IMR-90 (cell line): ENCODE data around the gene LINC01488. TPM values are rescaled to one million over a fixed set of nuclear protein-coding genes. Genes with fewer than 3 reads are reported as not detected.

Experiments used
- ATAC-seq: fragments of 200-7000 bp; cut with Tn5 transposase; 2 replicates; pipeline ENCODE4 v1.9.1; 2020; ENCODE audit warnings: low read depth, mild to moderate bottlenecking, moderate library complexity
- BruUV-seq: library from RNA; stranded (reverse); fragments of 400-500 nt; replicated peaks from 2 replicates; lab custom pipeline; 2021; lab: Mats Ljungman, UMichigan
- CTCF ChIA-PET: fragments of 300-600 bp; formaldehyde crosslinking; extraction: SDS; loops from one replicate; lab custom pipeline; 2021; ENCODE audit warnings: antibody characterized with exemption; lab: Yijun Ruan, JAX
- POLR2A ChIA-PET: fragments of 300-600 bp; sonication (Branson Sonifier 250); formaldehyde crosslinking; loops from one replicate; lab custom pipeline; 2022; ENCODE audit warnings: antibody characterized with exemption; ENCODE audit not compliant: unreplicated experiment; lab: Charles Lee
- DNase-seq: peaks from one replicate; pipeline ENCODE4 v3.0.0; 2013
- H2AFZ ChIP-seq: replicated peaks from 2 replicates; pipeline ENCODE3; 2013; ENCODE audit warnings: low read length, mild to moderate bottlenecking; ENCODE audit not compliant: poor library complexity
- H2AK5ac ChIP-seq: 2 replicates; pipeline ENCODE4 v1.6.1; 2013; ENCODE audit warnings: low read depth, low read length, inconsistent platforms
- H2AK9ac ChIP-seq: replicated peaks from 2 replicates; pipeline ENCODE3; 2013; ENCODE audit warnings: mild to moderate bottlenecking, low read depth, low read length, moderate library complexity; ENCODE audit not compliant: poor library complexity
- H2BK120ac ChIP-seq: 2 replicates; pipeline ENCODE4 v1.6.1; 2013; ENCODE audit warnings: low read depth, low read length, inconsistent platforms
- H2BK15ac ChIP-seq: 3 replicates; pipeline ENCODE4 v1.6.1; 2013; ENCODE audit warnings: low read depth, low read length, inconsistent platforms
- H2BK20ac ChIP-seq: 2 replicates; pipeline ENCODE4 v1.6.1; 2013; ENCODE audit warnings: low read depth, mild to moderate bottlenecking, inconsistent platforms, low read length, moderate library complexity
- H2BK5ac ChIP-seq: 2 replicates; pipeline ENCODE4 v1.6.1; 2013; ENCODE audit warnings: mild to moderate bottlenecking, low read depth, low read length, inconsistent platforms; ENCODE audit not compliant: poor library complexity, severe bottlenecking
- H3K14ac ChIP-seq: replicated peaks from 2 replicates; pipeline ENCODE4 v1.6.1; 2013; ENCODE audit warnings: low read depth, low read length, inconsistent platforms
- H3K18ac ChIP-seq: 2 replicates; pipeline ENCODE4 v1.6.1; 2013; ENCODE audit warnings: low read depth, low read length, control low read depth
- H3K23ac ChIP-seq: 2 replicates; pipeline ENCODE4 v1.6.1; 2013; ENCODE audit warnings: low read depth, low read length, inconsistent platforms
- H3K27ac ChIP-seq: 2 replicates; pipeline ENCODE4 v1.5.1; 2013; ENCODE audit warnings: mild to moderate bottlenecking, control low read depth, low read length; ENCODE audit not compliant: insufficient read depth
- H3K27me3 ChIP-seq: 2 replicates; pipeline ENCODE4 v1.6.1; 2013; ENCODE audit warnings: low read length; ENCODE audit not compliant: control insufficient read depth, insufficient read depth
- H3K36me3 ChIP-seq: 2 replicates; pipeline ENCODE4 v1.6.1; 2013; ENCODE audit warnings: low read length, mixed read lengths; ENCODE audit not compliant: control insufficient read depth, insufficient read depth
- H3K4ac ChIP-seq: 2 replicates; pipeline ENCODE4 v1.6.1; 2013; ENCODE audit warnings: low read depth, low read length, inconsistent platforms
- H3K4me1 ChIP-seq: 2 replicates; pipeline ENCODE4 v1.6.1; 2013; ENCODE audit warnings: low read length, mixed read lengths; ENCODE audit not compliant: control insufficient read depth, insufficient read depth
- H3K4me2 ChIP-seq: 2 replicates; pipeline ENCODE4 v1.6.1; 2013; ENCODE audit warnings: low read depth, mild to moderate bottlenecking, control low read depth, low read length, moderate library complexity
- H3K4me3 ChIP-seq: 2 replicates; pipeline ENCODE4 v1.5.1; 2013; ENCODE audit warnings: low read depth, mild to moderate bottlenecking, control low read depth, low read length, moderate library complexity; ENCODE audit not compliant: insufficient read depth
- H3K56ac ChIP-seq: 2 replicates; pipeline ENCODE4 v1.6.1; 2013; ENCODE audit warnings: low read length, inconsistent platforms; ENCODE audit not compliant: insufficient read depth; ENCODE audit errors: extremely low read depth
- H3K79me1 ChIP-seq, 2 experiments: 2 replicates each; pipeline ENCODE4 v1.6.1; 2013; ENCODE audit warnings: low read length in 2 of 2, inconsistent platforms in 1 of 2, low read depth in 1 of 2
- H3K9ac ChIP-seq: 2 replicates; pipeline ENCODE4 v1.6.1; 2013; ENCODE audit warnings: low read depth, low read length, control low read depth
- H3K9me1 ChIP-seq: 2 replicates; pipeline ENCODE4 v1.6.1; 2013; ENCODE audit warnings: low read length, inconsistent platforms; ENCODE audit not compliant: insufficient read depth
- H3K9me3 ChIP-seq: 2 replicates; pipeline ENCODE4 v1.6.1; 2013; ENCODE audit warnings: low read length; ENCODE audit not compliant: control insufficient read depth, insufficient read depth
- H4K20me1 ChIP-seq: 2 replicates; pipeline ENCODE4 v1.6.1; 2013; ENCODE audit warnings: low read length, inconsistent platforms; ENCODE audit not compliant: insufficient read depth
- H4K5ac ChIP-seq: 2 replicates; pipeline ENCODE4 v1.6.1; 2013; ENCODE audit warnings: mild to moderate bottlenecking, low read depth, low read length, control low read depth
- H4K8ac ChIP-seq, 2 experiments: 2 replicates each; pipeline ENCODE4 v1.6.1; 2013; ENCODE audit warnings: low read depth in 2 of 2, low read length in 2 of 2, control low read depth in 1 of 2, inconsistent platforms in 1 of 2
- H4K91ac ChIP-seq: 2 replicates; pipeline ENCODE4 v1.6.1; 2013; ENCODE audit warnings: low read depth, low read length, inconsistent platforms; ENCODE audit not compliant: insufficient read depth
- CHD1 ChIP-seq: IDR thresholded peaks from 2 replicates; pipeline ENCODE4 v1.6.1; 2012; ENCODE audit warnings: low read depth, low read length, improper control_type of control experiment
- CTCF ChIP-seq: conservative IDR thresholded peaks from 2 replicates; pipeline ENCODE4 v1.5.1; 2012; ENCODE audit warnings: mild to moderate bottlenecking, low read depth, low read length, improper control_type of control experiment
- FOS ChIP-seq: fragments of 150-350 bp; IDR thresholded peaks from 2 replicates; pipeline ENCODE4 v1.6.1; 2016; ENCODE audit warnings: low read depth, low read length
- MXI1 ChIP-seq: IDR thresholded peaks from 2 replicates; pipeline ENCODE4 v1.6.1; 2012; ENCODE audit warnings: low read depth, mild to moderate bottlenecking, low read length, moderate library complexity, borderline replicate concordance
- NFE2L2 ChIP-seq: fragments of 150-350 bp; IDR thresholded peaks from 2 replicates; pipeline ENCODE4 v1.6.1; 2016; ENCODE audit warnings: low read depth, mild to moderate bottlenecking, low read length
- POLR2A ChIP-seq: IDR thresholded peaks from 2 replicates; pipeline ENCODE4 v1.6.1; 2012; ENCODE audit warnings: mild to moderate bottlenecking, low read depth, low read length
- RAD21 ChIP-seq: IDR thresholded peaks from 2 replicates; pipeline ENCODE4 v1.6.1; 2012; ENCODE audit warnings: low read length, improper control_type of control experiment
- RCOR1 ChIP-seq: IDR thresholded peaks from 2 replicates; pipeline ENCODE4 v1.6.1; 2012; ENCODE audit warnings: mild to moderate bottlenecking, low read length, improper control_type of control experiment; ENCODE audit not compliant: insufficient replicate concordance
- RFX5 ChIP-seq: IDR thresholded peaks from 2 replicates; pipeline ENCODE4 v1.8.0; 2012; ENCODE audit warnings: low read depth, mild to moderate bottlenecking, low read length, moderate library complexity
- SMC3 ChIP-seq: fragments of 150-350 bp; IDR thresholded peaks from 2 replicates; pipeline ENCODE4 v1.6.1; 2016; ENCODE audit warnings: low read depth, mild to moderate bottlenecking, antibody characterized with exemption, low read length, moderate library complexity
- USF2 ChIP-seq: fragments of 150-350 bp; IDR thresholded peaks from 2 replicates; pipeline ENCODE4 v1.6.1; 2017; ENCODE audit warnings: mild to moderate bottlenecking, antibody characterized with exemption, low read length, low read depth
- WGBS, 2 experiments: methylation state at CpG; one replicate each; pipeline versions ENCODE4 v1.1.5 to v1.1.7; 2013; ENCODE audit warnings: missing lambda C conversion rate in 2 of 2; ENCODE audit not compliant: insufficient read length in 1 of 2; ENCODE audit errors: extremely low coverage in 2 of 2; 5-methylcytosine and 5-hydroxymethylcytosine counted together
- dilution Hi-C: fragments of 300-500 bp; cut with HindIII; formaldehyde crosslinking; loops from one replicate; pipeline ENCODE4 v1.14.3; 2018; ENCODE audit warnings: low sequenced_read_pairs; ENCODE audit not compliant: unreplicated experiment
- in situ Hi-C: fragments of 300-500 bp; cut with MboI; formaldehyde crosslinking; loops from 3 replicates; pipeline ENCODE4 v1.14.3; 2019; ENCODE audit warnings: low sequenced_read_pairs, inconsistent platforms, mixed read lengths
- intact Hi-C: fragments of 100-400 bp; cut with micrococcal nuclease; formaldehyde crosslinking; loops from 2 replicates; pipeline ENCODE4 v1.10.0; 2022
- polyA plus RNA-seq, 3 experiments: library from polyadenylated mRNA; depleted of rRNA; stranded (reverse); fragments of >200 nt; gene quantifications; 2 replicates each; pipeline ENCODE4 v1.2.3, GENCODE V29; 2012; ENCODE audit warnings: low replicate concordance in 1 of 3
- total RNA-seq: library from RNA; depleted of rRNA; stranded (reverse); fragments of >200 nt; gene quantifications from 2 replicates; pipeline ENCODE4 v1.2.3, GENCODE V29; 2012

Gene LINC01488
- total and polyA plus RNA-seq, 2 of the 4 experiments (the other 2 are of a cell fraction), result not detected

DNA sequence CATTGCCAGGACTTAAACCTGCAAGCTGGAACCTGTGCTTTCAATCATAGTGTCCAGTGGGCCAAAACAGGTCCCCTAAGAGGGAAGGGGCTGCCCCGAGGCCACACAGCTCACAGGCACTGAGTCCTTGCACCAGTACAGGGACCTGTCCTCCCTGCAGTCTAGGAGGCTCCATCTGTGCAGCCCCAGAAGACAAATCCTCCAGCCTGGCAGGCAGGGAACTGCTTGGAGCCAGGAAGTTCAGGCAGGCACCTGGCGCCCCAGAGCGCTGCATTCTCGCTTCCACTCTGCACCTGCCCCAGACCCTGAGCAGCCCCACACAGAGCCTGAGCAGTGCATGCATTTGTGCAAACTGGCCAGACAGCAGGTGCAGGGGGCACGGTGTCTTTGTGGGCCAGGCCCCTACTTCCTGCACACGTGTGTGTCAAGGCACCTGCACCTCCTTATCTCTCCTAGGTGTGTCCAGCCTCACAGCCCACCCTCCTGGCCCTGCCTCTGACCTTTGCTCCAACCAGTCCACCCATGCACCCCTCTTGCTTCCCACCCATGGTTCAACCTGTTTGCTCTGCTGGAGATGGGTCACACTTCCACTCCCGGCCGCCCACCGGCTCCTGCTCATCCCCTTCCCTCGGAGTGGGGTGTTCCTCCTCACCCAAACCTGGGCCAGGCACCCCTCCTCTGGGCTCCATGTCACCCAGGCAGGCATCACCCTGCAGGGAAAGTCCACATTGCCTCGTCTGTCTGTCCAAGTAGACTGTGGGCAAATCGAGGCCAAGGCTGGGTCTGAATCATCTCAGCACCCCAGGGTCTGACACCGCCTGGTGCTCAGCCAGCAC is 19.0 kb downstream of the LINC01488 start (continued):
- no peak for TF ChIP-seq USF2

DNA sequence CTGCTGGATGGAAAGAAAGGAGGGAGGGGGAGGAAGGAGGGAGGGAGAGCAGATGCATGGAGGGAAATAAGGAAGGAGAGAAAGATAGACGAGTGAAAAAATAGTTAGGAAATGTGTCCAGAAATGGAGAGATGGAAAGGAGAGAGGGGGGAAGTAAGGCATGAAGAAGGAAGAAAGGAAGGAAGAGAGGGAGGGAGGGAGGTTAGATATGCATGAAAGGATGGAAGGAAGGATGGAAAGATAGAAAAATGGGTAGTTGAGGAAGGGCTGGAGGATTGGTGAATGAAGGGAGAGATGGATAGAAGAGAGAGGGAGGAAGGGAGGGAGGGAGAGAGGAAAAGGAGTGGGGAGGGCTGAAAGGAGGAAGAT is 19.6 kb downstream of the LINC01488 start:
- Histone ChIP-seq H3K79me1 (peaks cover 0 to 10% of the 10 kb centered on the region in 2 experiments; a peak in 1 of 4 replicates), H3K27ac (no peak overlapping the region), H2AFZ (no peak overlapping the region), H2BK120ac (no peak overlapping the region), H3K56ac (no peak overlapping the region), H3K36me3 (no peaks in the 10 kb centered on the region), H2AK9ac (no peak overlapping the region), H3K9me3 (peaks cover 2% of the 10 kb centered on the region; the same call in 1 of the 2 replicates), H4K5ac (no peak overlapping the region), H3K14ac (no peak overlapping the region), H3K4ac (no peak overlapping the region), H3K18ac (no peak overlapping the region), H3K4me1 (peaks cover 12% of the 10 kb centered on the region), H3K27me3 (peaks cover 2% of the 10 kb centered on the region; the same call in 1 of the 2 replicates), H4K20me1 (no peaks in the 10 kb centered on the region), H4K8ac (no peak overlapping the region), H2AK5ac (0 out of 2 replicates have a peak overlapping the region, but pooled peaks have one; percentile 21), H3K9ac (no peak overlapping the region), H2BK5ac (no peak overlapping the region), H3K9me1 (peaks cover 12% of the 10 kb centered on the region), H3K23ac (no peak overlapping the region), H3K4me3 (no peak overlapping the region), H2BK20ac (no peak overlapping the region), H2BK15ac (no peak overlapping the region), H4K91ac (no peak overlapping the region), H3K4me2 (no peak overlapping the region)
- ChIA-PET POLR2A (no interaction called here), CTCF (no interaction called here)
- in situ Hi-C loops (no loop called here), dilution Hi-C loops (no loop called here), intact Hi-C loops (no loop called here)
- ATAC-seq, result no peak
- 70 to 100% methylated on average over 1 of the region's 1 CpG for WGBS, 2 experiments
- no peak for DNase-seq
- BruUV-seq, result no TSS peak
- TF ChIP-seq RFX5 (no peak), FOS (no peak), RAD21 (no peak), USF2 (no peak), CHD1 (no peak), NFE2L2 (no peak), SMC3 (no peak), RCOR1 (no peak), POLR2A (no peak), CTCF (no peak), MXI1 (no peak)
